AG04450 (cell line): ENCODE data around the gene KPTN. TPM values are rescaled to one million over a fixed set of nuclear protein-coding genes. Genes with fewer than 3 reads are reported as not detected.

Experiments used
- CTCF ChIA-PET: fragments of 300-600, 350-600 bp; formaldehyde crosslinking; extraction: SDS; loops from one replicate; lab custom pipeline; 2022; ENCODE audit warnings: antibody characterized with exemption, inconsistent platforms; lab: Charles Lee
- POLR2A ChIA-PET: fragments of 350-600 bp; formaldehyde crosslinking; extraction: SDS; loops from one replicate; lab custom pipeline; 2021; ENCODE audit warnings: antibody characterized with exemption, inconsistent platforms; lab: Yijun Ruan, JAX
- DNase-seq: peaks from one replicate; pipeline ENCODE4 v3.0.0-alpha.2; 2011; ENCODE audit warnings: low read depth, low spot score
- H3K27ac ChIP-seq: one replicate; pipeline ENCODE4 v1.5.1; 2012; ENCODE audit warnings: low read depth, low read length, control low read depth
- H3K27me3 ChIP-seq: one replicate; pipeline ENCODE4 v1.6.0; 2012; ENCODE audit warnings: low read length; ENCODE audit not compliant: control insufficient read depth, insufficient read depth
- H3K4me3 ChIP-seq: 2 replicates; pipeline ENCODE4 v1.5.1; 2011; ENCODE audit warnings: mild to moderate bottlenecking, low read depth, low read length, control low read depth
- H3K9me3 ChIP-seq: 2 replicates; pipeline ENCODE4 v1.5.1; 2012; ENCODE audit warnings: low read length; ENCODE audit not compliant: control insufficient read depth, insufficient read depth
- polyA plus RNA-seq: library from polyadenylated mRNA; depleted of rRNA; stranded (reverse); fragments of >200 nt; gene quantifications from 2 replicates; pipeline ENCODE4 v1.2.3, GENCODE V29; 2011
- TF ChIP-seq, protein P1 (sequence below): IDR thresholded peaks from 2 replicates; pipeline ENCODE4 v1.5.1; 2011; ENCODE audit warnings: low read depth, low read length, control low read depth, inconsistent platforms

KPTN gene
- polyA plus RNA-seq, 1 experiment, result 5.7 TPM

- ChIA-PET CTCF (interaction anchor here (2.2 kb wide), 1 partner anchor 9 kb away, joined by 13 read pairs; the partner anchor contains the start of gene KPTN), POLR2A (no interaction called here)
- Histone ChIP-seq H3K27ac (no peak overlapping the region), H3K9me3 (no peaks in the 10 kb centered on the region), H3K27me3 (no peaks in the 10 kb centered on the region), H3K4me3 (no peak overlapping the region)
- no peak for DNase-seq
- TF ChIP-seq, protein P1, sequence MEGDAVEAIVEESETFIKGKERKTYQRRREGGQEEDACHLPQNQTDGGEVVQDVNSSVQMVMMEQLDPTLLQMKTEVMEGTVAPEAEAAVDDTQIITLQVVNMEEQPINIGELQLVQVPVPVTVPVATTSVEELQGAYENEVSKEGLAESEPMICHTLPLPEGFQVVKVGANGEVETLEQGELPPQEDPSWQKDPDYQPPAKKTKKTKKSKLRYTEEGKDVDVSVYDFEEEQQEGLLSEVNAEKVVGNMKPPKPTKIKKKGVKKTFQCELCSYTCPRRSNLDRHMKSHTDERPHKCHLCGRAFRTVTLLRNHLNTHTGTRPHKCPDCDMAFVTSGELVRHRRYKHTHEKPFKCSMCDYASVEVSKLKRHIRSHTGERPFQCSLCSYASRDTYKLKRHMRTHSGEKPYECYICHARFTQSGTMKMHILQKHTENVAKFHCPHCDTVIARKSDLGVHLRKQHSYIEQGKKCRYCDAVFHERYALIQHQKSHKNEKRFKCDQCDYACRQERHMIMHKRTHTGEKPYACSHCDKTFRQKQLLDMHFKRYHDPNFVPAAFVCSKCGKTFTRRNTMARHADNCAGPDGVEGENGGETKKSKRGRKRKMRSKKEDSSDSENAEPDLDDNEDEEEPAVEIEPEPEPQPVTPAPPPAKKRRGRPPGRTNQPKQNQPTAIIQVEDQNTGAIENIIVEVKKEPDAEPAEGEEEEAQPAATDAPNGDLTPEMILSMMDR, result no peak
These were observed 9.6 kb upstream of the KPTN start for GRCh38 chr19:47493378-47494210.

DNA sequence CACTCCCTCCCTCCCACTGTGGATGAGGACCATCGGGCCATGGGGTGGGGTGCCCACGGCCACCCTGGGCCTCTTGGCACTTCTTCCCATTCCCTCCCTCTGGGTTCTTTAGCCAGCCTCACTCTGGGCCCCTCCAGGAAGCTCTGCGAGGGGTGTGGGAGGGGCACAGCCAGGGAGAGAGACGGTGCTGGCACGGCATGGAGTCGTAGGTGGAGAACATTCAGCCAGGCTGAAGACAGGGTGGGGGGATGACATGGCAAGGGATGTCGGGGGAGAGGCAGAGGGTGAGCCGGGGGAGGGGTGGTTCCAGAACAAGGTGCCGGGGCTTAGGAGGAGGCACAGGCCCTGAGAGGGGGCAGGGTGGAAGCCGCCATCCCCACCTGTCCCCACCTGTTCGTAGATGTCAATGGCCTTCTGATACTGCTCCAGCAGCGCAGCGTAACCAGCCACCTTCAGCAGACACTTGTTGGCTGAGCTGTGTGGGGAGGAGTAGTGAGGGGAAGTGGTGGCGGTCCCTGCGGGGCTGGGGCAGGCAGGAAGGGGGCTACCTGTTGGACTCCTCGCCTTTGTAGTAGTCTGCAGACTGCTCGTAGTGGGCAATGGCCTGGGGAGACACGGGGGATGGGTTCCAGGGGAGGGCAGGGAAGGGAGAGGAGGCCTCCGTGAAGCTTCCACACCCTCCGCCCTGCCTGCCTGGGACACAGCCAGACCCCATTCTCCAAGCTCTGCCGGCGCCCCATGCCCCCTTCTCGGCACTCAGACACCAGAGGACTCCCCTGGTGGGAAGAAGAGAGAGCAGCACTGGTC is 8.8 kb upstream of the KPTN start:
- Histone ChIP-seq H3K4me3 (no peak overlapping the region), H3K9me3 (no peaks in the 10 kb centered on the region), H3K27ac (no peak overlapping the region), H3K27me3 (no peaks in the 10 kb centered on the region)
- DNase-seq, result no peak
- TF ChIP-seq, protein P1, result no peak
- CTCF ChIA-PET, result no interaction called here
- POLR2A ChIA-PET, result no interaction called here

DNA sequence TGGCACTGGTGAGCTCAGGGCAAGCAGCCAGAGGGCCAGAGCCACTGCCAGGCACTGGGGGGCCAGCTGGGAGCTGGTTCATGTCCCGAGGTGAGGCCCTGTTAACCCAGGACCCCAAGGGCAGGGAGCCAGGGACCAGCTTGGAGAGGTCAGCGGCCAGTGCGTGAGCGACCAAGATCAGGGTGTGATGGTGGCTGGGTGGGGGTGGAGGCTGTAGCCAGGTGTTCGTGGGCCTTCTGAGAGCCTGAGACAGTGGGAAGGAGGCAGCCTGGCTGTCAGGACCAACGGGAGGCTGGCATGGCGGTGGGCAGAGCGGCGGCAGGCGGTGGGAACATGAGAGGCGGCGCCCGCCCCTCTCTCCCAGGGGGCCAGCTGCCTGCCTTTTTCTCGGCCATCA is 8.1 kb upstream of the KPTN start:
- no peaks in the 10 kb centered on the region for H3K27me3 ChIP-seq
- no peak overlapping the region for H3K27ac ChIP-seq
- no peaks in the 10 kb centered on the region for H3K9me3 ChIP-seq
- no peak overlapping the region for H3K4me3 ChIP-seq
- ChIA-PET CTCF (no interaction called here), POLR2A (no interaction called here)
- TF ChIP-seq, protein P1, result no peak
- no peak for DNase-seq

DNA sequence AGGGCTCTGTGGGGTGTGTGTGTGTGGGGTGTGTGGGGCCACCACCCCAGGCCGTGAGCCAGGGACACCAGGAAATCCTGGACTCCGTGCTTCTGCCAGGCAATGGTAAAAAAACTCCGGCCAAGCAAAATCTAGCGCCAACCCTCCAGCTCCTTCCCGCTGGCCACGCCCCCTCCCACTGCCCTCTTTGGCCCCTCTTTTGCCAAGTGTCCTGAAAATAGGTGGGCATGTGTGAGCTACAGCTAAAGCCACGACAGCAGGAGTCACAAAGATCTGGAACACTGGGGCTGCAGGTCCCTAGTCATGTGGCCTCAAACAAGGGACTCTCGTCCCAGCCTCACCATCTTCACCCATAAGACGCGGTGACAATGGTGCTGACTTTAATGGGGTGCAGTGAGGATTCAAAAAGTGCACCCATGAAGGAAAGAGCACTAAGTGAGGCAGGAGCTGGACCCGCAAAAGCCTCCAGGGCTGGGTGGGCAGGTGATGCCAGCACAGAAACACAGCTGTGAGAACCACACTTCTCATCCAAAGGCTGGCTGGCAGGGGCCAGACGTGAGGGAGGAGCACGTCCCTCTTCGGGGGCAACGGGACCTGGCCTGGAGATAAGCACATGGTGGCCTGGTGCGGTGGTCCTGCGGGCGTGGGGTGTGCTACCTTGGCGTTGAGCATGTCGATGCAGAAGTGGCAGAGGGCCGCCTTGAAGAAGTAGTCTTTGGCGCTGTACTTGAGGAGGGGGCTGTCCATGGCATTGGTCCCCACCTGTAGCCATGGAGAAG is 7.5 kb upstream of the KPTN start:
- H3K9me3 ChIP-seq, result no peaks in the 10 kb centered on the region
- no peak overlapping the region for H3K4me3 ChIP-seq
- TF ChIP-seq, protein P1, result no peak
- CTCF ChIA-PET, result interaction anchor here (1.1 kb wide), 1 partner anchor 24 kb away, joined by 4 read pairs; the partner anchor contains the start of gene NAPA
- H3K27me3 ChIP-seq, result no peaks in the 10 kb centered on the region
- no peak for DNase-seq
- no peak overlapping the region for H3K27ac ChIP-seq
- POLR2A ChIA-PET, result no interaction called here
